HL-60/S4 treated with retinoic acid at 250 ng/mL for 4 days and 3 days (cell line): Measurements from ENCODE around the gene DNAJC7.
"Not testable (repeated sequence)": the region's sequence is repeated elsewhere in the genome, so short reads cannot be mapped to it uniquely, and the experiment has no call there.

Source experiments
- in situ Hi-C: fragments of 300-500 bp; cut with MboI; formaldehyde crosslinking; loops from 2 replicates; pipeline ENCODE4 v1.7.0; 2022; ENCODE audit warnings: low sequenced_read_pairs

The DNAJC7 gene

DNA sequence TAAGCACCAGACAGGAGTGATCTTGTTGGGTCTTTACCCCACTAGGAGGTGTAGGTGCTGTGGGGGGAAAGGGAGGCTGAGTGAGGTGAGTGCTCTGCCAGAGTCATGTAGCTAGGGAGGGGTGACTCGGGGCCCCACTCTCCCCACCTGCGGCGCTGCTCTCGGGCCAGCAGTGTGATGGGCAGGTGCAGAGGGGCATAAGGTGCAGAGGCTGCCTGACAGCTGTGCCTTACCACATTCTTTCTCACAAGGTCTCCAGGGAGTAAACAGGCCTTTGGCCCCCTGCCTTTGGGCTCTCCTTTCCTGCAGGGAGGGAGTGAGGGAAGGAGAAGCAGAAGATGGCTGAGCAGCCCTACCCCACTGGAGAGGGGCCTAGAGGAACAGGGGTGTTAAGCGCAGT is 55.1 kb downstream of the DNAJC7 start:
- in situ Hi-C loops, result loop anchor here (10.0 kb wide), 1 partner anchor 153 kb away; the partner anchor contains the start of gene DHX58

DNA sequence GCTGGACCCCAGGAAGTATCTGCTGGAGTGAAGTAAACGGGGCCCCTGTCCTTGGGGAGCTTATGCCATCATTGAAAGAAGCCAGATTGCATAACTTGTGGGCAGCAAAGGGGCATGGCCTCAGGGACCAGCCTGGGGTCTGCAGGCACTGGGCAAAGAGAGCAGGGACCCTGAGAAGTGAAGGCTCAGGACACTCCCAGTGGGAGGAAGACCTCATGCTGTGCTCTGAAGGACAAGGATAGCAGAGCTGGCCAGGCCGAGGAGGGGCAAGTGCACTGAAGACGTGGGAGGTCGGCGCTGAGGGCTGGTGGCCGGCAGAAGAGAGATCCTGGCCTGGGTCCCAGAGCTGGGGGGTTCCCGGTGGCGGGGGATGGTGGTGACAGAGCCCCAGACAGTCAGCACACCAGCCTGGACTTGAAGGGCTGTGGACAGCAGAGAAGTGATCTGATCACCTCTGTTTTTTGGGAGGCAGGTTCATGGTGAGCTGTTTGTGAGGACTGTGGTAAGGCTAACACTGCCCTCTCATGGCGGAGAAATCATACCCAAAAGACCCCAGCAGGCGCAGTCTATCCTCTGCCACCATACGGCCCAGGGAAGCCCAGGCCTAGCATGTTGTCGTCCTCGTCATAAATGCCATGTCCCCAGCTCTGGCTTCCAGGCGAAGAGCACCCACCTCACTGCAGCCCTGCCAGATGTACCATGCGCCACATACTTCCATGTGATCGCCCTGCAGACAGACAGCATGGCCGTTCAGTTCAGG is 57.7 kb downstream of the DNAJC7 start:
- in situ Hi-C loops, result loop anchor here (10.0 kb wide), 1 partner anchor 155 kb away; the partner anchor contains the start of gene DHX58

DNA sequence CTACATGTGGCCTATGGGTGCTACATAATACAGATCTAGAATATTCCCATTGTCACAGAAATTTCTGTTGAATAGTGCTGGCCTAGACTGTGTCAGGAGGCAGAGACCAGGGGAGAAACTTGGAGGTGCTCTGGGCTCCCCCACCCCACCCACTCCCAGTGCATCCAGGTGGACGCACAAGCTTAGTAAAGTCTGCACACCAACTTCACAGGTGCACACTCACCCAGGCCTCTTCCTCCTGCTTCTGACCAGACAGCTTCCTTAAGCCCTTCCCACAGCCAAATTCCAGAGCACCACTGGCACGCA is 58.3 kb downstream of the DNAJC7 start:
- in situ Hi-C loops, result no loop called here

DNA sequence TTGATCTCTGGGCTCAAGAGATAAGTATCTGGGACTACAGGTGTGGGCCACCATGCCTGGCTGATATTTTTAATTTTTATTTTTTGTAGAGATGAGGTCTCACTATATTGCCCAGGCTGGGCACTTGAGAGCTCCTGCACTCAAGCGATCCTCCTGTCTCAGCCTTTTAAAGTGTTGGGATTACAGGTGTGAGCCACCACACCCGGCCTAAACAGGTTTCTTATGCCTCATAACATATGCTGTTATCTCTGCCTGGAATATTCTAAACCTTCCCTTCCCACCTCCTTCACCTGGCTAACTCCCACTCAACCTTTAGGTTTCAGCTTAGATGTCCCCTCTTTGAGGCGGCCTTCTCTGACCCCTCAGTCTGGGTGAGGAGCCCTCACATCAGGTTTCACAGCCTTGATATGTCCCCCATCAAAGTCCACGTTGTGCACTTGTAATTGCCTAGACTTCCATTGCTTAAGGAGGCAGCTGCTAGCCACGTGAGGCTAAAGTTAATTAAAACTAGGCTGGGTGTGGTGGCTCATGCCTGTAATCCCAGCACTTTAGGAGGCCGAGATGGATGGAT is 59.3 kb downstream of the DNAJC7 start:
- in situ Hi-C loops, result no loop called here

DNA sequence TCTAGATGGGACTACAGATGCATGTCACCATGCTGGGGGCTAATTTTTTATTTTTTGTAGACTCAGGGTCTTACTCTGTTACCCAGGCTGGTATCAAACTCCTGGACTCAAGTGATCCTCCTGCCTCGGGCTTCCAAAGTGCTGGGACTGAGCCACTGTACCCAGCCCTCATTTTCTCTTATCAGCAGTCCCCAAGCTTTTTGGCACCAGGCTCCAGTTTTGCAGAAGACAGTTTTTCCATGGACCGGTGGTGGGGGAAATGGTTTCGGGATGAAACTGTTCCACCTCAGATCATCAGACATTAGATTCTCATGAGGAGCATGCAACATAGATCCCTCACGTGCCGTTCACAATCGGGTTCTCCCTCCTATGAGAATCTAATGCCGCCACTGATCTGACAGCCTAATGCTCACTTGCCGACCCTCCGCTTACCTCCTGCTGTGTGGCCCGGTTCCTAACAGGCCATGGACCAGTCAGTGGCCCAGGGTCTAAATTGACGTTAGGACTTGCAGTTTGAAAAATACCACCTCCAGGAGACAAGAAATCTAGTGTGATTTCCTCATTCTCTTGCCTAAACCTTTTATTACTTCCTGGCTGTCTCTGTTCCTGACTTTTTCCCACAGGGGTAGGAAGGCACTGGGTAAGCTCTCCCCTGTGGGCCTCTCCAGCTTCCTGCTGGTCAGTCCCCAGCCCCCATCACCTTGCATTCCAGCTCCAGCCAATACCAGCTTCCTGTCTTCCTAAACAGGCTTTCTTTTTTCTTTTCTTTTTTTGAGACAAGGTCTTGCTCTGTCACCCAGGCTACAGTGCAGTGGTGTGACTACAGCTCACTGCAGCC is 60.0 kb downstream of the DNAJC7 start:
- in situ Hi-C loops, result no loop called here

DNA sequence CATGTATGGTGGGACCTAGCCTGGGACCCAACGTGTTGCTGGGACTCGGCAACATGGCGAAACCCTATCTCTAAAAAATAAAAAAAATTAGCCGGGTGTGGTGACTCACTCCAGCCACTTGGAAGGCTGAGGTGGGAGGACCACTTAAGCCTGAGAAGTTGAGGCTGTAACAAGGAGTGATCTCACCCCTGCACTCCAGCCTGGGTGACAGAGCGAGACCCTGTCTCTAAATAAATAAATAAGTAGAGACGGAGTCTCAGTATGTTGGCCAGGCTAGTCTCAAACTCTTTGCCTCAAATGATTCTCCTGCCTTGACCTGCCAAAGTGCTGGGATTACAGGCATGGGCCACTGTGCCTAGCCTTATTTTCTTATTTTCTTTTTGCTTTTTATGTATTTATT is 60.7 kb downstream of the DNAJC7 start:
- in situ Hi-C loops, result no loop called here

DNA sequence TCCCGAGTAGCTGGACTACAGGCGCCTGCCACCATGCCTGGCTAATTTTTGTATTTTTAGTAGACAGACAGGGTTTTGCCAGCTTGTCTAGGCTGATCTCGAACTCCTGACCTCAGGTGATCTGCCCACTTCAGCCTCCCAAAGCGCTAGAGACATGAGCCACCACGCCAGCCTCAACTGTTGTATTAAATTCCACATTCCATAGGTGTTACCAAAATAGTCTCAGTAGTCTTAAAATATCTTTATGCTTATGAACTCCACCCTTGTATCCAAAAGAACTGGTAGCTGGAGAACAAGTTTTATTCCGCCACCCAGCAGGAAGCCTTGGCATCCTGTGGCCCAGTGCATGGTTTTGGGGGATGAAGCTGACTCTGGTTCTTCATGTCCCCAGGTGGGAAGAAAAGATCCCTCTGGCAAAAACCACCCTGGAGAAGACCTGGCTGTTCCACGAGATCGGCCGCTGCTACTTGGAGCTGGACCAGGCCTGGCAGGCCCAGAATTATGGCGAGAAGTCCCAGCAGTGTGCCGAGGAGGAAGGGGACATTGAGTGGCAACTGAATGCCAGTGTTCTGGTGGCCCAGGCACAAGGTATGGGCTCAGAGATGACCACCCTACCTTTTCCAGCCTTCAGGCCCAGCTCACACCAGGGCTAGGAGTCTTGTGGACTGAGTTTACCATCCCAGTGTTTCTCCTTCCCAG is 68.3 kb downstream of the DNAJC7 start:
- in situ Hi-C loops, result no loop called here

DNA sequence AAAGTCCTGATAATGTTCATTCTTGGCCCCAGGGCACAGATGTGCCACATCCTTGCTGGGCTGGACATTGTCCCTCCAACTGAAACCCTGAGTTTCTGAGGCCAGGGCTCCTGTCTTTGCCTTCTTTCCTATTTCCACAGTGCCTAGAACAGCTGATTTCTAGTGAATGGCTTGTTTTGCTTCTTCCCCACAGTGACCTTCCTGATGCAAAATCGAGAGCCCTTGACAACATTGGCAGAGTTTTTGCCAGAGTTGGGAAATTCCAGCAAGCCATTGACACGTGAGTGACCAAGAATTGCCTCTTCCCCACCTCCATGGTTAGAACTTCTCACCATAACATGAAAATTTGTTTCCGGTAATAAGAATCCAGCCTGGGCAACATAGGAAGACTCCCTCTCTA is 72.3 kb downstream of the DNAJC7 start:
- in situ Hi-C loops, result no loop called here

DNA sequence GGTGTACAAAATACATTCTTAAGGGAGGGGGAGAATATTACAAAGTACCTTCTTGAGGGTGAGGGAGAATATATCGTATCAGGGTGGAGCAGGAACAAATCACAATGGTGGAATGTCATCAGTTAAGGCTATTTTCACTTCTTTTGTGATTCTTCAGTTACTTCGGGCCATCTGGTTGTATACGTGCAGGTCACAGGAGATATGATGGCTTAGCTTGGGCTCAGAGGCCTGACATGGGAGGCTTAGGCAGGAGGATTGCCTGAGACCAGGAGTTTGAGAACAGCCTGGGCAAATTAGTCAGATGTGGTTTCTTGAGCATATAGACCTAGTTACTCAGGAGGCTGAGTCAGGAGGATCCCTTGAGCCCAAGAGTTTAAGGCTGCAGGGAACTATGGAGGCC is 73.7 kb downstream of the DNAJC7 start:
- in situ Hi-C loops, result no loop called here

DNA sequence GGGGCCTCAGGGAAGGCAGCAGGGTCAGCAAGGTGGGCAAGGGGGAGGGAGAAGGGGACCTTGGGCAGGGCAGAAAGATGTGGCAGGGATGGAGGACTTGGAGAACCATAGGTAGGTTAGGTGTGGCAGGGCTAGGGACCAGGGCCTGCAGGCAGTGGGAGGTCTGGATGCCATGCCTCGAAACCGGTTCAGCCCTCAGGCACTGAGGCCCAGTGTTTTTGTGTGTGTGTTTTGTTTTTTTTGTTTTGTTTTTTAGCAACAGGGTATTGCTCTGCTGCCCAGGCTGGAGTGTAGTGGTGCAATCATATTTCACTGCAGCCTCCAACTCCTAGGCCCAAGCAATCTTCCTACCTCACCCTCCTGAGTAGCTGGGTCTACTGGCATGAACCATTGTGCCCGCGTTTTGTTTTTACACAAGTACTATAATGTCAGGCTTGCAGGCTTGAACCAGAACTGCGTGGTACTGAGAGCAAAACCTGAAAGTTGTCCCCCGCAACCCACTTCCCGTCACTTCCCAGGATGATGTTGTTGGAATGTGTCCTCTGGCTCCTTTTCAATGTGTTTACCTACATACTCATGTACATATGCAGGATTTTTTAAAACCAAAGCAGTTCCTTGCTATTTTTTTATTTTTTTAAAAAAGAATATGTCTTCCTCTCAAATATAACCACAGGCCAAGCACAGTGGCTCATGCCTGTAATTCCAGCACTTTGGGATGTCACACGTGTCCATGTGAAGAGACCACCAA is 74.4 kb downstream of the DNAJC7 start:
- in situ Hi-C loops, result no loop called here

DNA sequence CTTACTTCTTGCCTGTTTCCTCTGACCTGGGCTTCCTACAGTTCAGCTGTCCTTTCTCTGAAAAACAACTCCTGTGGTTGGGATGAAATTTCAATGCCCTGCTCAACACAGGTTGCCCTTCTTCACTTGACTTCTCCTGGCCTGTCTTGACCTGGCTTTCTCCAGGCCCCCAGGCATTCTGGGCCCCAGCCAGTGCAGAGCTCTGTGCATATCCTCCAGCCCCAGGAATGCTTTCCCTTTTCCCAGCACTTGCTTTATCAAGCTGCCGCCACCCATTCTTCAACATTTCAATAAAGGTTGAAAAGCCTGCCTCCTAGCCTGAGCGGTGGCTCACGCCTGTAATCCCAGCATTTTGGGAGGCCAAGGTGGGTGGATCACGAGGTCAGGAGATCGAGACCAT is 76.1 kb downstream of the DNAJC7 start:
- in situ Hi-C loops, result no loop called here

DNA sequence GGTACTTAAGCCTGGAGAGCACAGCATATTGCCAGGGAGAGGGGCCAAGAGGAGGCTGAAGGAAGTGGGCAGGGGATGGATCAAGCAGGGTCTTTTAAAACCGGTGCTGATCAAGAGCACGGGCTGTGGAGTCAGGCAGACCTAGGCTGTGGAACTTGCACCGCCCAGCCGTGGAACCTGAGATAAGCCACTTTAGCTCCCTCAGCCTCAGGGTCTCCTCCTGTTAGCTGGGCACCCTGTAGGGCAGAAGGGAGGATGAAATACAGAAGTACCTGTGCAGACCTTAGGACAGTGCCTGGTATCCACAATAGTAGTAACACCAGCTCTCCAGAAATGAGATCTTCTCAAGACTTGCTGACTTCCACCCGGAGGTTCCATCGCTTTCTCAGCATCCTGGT is 77.5 kb downstream of the DNAJC7 start:
- in situ Hi-C loops, result no loop called here

DNA sequence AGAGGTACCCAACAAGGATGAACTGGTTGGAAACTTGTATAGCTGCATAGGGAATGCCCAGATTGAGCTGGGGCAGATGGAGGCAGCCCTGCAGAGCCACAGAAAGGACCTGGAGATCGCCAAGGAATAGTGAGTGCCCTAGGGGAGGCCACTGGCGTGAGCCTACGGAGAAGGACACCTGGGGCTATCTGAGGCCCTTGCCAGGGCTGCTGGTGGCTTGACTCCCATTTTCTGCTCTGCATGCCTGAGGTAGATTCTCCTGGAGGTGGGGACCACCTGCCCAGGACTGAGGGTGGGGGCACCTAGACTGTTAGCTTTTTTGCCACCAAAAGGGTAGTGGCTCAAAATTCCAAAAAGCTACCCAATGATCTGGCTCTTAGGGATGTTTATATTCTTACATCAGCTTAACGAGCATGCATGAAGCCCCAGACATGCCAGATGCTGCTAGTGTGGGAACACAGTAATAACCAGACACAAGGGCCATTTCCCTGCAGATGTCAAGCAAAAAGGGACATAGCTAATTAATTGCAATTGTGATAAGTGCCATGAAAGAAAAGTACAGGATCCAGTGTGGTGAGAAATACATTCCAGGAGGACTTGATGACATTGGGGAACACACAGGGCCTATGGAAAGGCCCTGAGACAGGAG is 78.1 kb downstream of the DNAJC7 start:
- in situ Hi-C loops, result no loop called here

DNA sequence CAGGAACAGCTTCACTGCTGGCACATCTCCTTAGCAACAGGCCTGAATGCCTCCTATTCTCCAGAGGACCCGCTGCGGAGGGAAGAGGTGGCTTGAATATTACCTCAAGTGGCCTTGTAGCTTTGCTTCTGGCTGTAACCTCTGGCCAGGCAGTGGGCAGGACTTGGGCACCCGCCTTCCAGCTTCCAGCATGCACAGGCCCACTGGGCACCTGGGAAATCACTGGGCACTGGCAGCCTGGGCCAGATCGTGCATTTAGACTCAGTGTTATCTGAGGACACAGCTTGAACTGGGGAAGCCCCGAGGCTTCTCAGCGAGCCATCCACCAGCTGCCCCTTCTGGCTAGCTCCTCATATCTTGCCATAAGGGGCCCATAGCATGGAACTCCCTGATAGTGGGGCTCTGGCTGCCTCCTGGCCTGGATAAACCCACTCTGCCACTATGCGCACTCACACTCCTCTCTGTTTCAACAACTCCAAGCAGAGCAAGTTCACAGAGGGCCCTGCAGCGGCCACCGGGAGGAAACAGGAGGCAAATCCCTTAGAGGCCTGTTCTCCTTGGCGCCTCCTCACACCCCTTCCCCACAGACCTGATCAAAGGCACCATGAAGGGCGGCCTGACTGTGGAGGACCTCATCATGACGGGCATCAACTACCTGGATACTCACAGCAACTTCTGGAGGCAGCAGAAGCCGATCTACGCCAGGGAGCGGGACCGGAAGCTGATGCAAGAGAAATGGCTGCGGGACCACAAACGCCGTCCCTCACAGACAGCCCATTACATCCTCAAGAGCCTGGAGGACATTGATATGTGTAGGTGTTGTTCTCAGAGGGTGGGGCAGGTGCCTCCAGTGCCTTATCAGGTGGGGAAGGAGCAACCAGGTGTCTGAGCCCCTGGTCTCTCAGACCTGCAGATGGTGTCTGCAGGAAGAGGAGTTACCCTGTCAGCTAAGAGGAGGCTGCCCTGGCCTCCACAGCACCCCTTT is 79.0 kb downstream of the DNAJC7 start:
- in situ Hi-C loops, result no loop called here

DNA sequence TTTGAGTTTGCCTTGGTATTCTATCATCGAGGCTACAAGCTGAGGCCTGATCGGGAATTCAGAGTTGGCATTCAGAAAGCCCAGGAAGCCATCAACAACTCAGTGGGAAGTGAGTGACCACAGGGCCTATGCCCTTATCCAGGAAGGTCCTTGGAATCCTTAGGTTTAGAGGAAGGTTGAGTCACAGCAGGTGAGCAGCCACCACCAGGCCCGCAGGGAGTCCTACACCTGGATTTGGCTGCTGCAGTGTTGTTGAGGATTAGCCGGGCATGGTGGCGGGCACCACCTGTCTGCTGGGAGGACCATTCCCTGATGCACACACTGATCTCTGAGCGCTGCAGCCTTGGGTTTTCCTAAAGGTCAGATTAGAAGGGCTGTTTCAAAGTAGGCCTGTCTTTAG is 81.6 kb downstream of the DNAJC7 start:
- in situ Hi-C loops, result no loop called here

DNA sequence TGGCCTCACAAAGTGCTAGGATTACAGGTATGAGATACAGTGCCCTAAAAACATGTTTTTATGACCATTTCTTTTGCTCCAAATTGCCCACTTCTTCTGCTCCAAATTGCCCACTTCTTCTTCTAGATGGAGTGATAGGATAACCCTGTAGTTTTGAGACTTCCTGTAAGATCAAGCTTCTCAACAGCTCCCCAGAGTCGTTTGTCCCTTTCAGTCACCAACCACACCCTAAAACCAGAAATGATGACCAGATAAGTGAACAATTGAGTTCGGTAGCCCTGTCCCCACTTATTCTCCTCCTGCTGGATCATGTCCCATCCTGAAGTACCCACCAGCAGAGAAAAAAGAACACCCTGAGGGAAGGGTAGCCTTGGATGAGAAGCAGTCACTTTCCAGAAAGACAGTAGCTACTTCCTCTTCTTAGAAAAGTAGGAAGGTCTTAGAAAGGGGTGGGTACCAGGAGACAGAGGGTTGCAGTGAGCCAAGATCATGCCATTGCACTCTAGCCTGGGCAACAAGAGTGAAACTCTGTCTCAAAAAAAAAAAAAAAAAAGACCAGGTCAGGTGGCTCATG is 84.3 kb downstream of the DNAJC7 start:
- in situ Hi-C loops, result no loop called here

DNA sequence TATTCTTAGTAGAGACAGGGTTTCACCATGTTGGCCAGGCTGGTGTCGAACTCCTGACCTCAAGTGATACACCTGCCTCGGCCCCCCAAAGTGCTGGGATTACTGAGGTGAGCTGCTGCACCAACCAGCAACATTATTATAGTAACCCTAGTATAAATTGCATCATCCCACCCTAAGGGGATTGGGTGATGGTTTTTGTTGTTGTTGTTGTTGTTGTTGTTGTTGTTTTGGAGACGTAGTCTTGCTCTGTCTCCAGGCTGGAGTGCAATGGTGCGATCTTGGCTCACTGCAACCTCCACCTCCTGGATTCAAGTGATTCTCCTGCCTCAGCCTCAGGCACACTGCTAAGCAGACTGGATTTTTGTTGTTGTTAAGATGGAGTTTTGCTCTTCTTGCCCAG is 85.5 kb downstream of the DNAJC7 start:
- in situ Hi-C loops, result not testable (repeated sequence)

DNA sequence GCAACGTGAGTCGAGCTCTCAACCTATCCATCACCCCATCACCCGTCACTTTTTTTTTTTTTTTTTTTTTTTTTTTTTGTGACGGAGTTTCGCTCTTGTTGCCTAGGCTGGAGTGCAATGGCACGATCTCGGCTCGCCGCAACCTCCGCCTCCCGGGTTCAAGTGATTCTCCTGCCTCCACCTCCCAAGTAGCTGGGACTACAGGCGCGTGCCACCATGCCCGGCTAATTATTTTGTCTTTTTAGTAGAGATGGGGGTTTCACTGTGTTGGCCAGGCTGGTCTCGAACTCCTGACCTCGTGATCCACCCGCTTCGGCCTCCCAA is 86.4 kb downstream of the DNAJC7 start:
- in situ Hi-C loops, result not testable (repeated sequence)
